NT2/D1 (cell line): Measurements from ENCODE around the gene PLEKHB1.

Experiments
- YY1 ChIP-seq: IDR thresholded peaks from 2 replicates; pipeline ENCODE4 v1.6.1; 2011; ENCODE audit not compliant: insufficient read length, insufficient read depth
- ZNF274 ChIP-seq: IDR thresholded peaks from 2 replicates; pipeline ENCODE4 v1.6.1; 2011; ENCODE audit warnings: mild to moderate bottlenecking, low read depth, low read length

GRCh38 chr11:73597956-73598718 lies 48.2 kb upstream of the PLEKHB1 start, which contains the start of gene FAM168A:
- TF ChIP-seq YY1 (peak; percentile 70), ZNF274 (no peak)
